ENCODE results near the gene NUP188. TPM values are rescaled to one million over a fixed set of nuclear protein-coding genes. Genes with fewer than 3 reads are reported as not detected.

Gene NUP188
- total RNA-seq: 23.3 and 38.3 TPM in 2 replicates

- DNase-seq (ENCODE audit: low read depth): peak; percentile 66
Measured at GRCh38 chr9:128947527-128948301, at the start of gene NUP188, which contains the start of gene DOLK. Gene NUP188 (plus strand): TSS chr9:128947699. CDS start chr9:128947720, 21 bp downstream. Gene DOLK (minus strand): TSS chr9:128947603. CDS start chr9:128947303, 300 bp downstream.

- DNase-seq (ENCODE audit: low read depth): no peak
Measured at GRCh38 chr9:128898382-128898781, 49.1 kb upstream of the NUP188 start.

- no peak for DNase-seq (ENCODE audit: low read depth)
Measured at GRCh38 chr9:128898845-128899565, 48.5 kb upstream of the NUP188 start.

GRCh38 chr9:128899566-128900322 is 47.8 kb upstream of the NUP188 start:
- no peak for DNase-seq (ENCODE audit: low read depth)

GRCh38 chr9:128901379-128901778 is 46.1 kb upstream of the NUP188 start:
- DNase-seq (ENCODE audit: low read depth): no peak

- DNase-seq (ENCODE audit: low read depth): no peak
Measured at GRCh38 chr9:128901822-128902221, 45.7 kb upstream of the NUP188 start.

- DNase-seq (ENCODE audit: low read depth): no peak
Measured at GRCh38 chr9:128902351-128903078, 45.0 kb upstream of the NUP188 start.

GRCh38 chr9:128903079-128903461 is 44.4 kb upstream of the NUP188 start:
- no peak for DNase-seq (ENCODE audit: low read depth)

GRCh38 chr9:128903871-128904620 is 43.5 kb upstream of the NUP188 start:
- DNase-seq (ENCODE audit: low read depth): no peak

- no peak for DNase-seq (ENCODE audit: low read depth)
Measured at GRCh38 chr9:128905964-128906363, 41.5 kb upstream of the NUP188 start.

GRCh38 chr9:128906741-128907140 is 40.8 kb upstream of the NUP188 start:
- no peak for DNase-seq (ENCODE audit: low read depth)

GRCh38 chr9:128908372-128908771 is 39.1 kb upstream of the NUP188 start:
- no peak for DNase-seq (ENCODE audit: low read depth)

GRCh38 chr9:128909859-128910258 is 37.6 kb upstream of the NUP188 start:
- DNase-seq (ENCODE audit: low read depth): no peak

GRCh38 chr9:128910906-128911305 is 36.6 kb upstream of the NUP188 start:
- no peak for DNase-seq (ENCODE audit: low read depth)

GRCh38 chr9:128911529-128912035 is 35.9 kb upstream of the NUP188 start:
- peak; percentile 63 for DNase-seq (ENCODE audit: low read depth)

GRCh38 chr9:128912270-128912853 is 35.1 kb upstream of the NUP188 start:
- peak; percentile 98 for DNase-seq (ENCODE audit: low read depth)

- no peak for DNase-seq (ENCODE audit: low read depth)
Measured at GRCh38 chr9:128913048-128913900, 34.2 kb upstream of the NUP188 start.

GRCh38 chr9:128913995-128914772 is 33.3 kb upstream of the NUP188 start:
- no peak for DNase-seq (ENCODE audit: low read depth)

GRCh38 chr9:128916204-128916603 is 31.3 kb upstream of the NUP188 start:
- DNase-seq (ENCODE audit: low read depth): no peak

Data from renal cortical epithelial cell (primary cell).